Psoas muscle (tissue), 8 donors: ENCODE measurements around the gene ZGRF1. TPM values are rescaled to one million over a fixed set of nuclear protein-coding genes. Genes with fewer than 3 reads are reported as not detected.
"Not testable (repeated sequence)": the region's sequence is repeated elsewhere in the genome, so short reads cannot be mapped to it uniquely, and the experiment has no call there.

ENCODE experiments used
- ATAC-seq, 4 donors: fragments of 200-7000 bp; cut with Tn5 transposase; one replicate each; pipeline ENCODE4 v1.9.1; 2020; ENCODE audit warnings: moderate library complexity in 3 of 4, mild to moderate bottlenecking in 2 of 4
- DNase-seq, 2 donors: peaks; one replicate each; pipeline ENCODE4 v3.0.0-alpha.2; 2020
- H3K27ac ChIP-seq: fragments of 200-600 bp; one replicate; pipeline ENCODE4 v1.8.0; 2022
- H3K27me3 ChIP-seq, 3 donors: fragments of 200-600 bp in 1 of 3; one replicate each; pipeline versions ENCODE4 v1.6.1 to v1.8.0; 2013 to 2022; ENCODE audit warnings: low read length in 2 of 3, mild to moderate bottlenecking in 2 of 3, moderate library complexity in 1 of 3; ENCODE audit not compliant: insufficient read depth in 3 of 3
- H3K36me3 ChIP-seq, 2 donors: fragments of 200-600 bp in 1 of 2; one replicate each; pipeline versions ENCODE4 v1.6.1 to v1.8.0; 2013 to 2022; ENCODE audit warnings: low read depth in 1 of 2, mild to moderate bottlenecking in 1 of 2, moderate library complexity in 1 of 2; ENCODE audit not compliant: insufficient read depth in 1 of 2
- H3K4me1 ChIP-seq: fragments of 200-600 bp; one replicate; pipeline ENCODE4 v1.8.0; 2022
- H3K4me3 ChIP-seq: fragments of 200-600 bp; one replicate; pipeline ENCODE4 v1.8.0; 2022; ENCODE audit warnings: mild to moderate bottlenecking
- H3K9me3 ChIP-seq: fragments of 200-600 bp; one replicate; pipeline ENCODE4 v1.8.0; 2022
- WGBS, 3 donors: extraction: QIAGEN DNeasy Blood & Tissue Kit; methylation state at CpG; one replicate each; pipeline versions ENCODE4 v1.1.6 to v1.1.7; 2013; 5-methylcytosine and 5-hydroxymethylcytosine counted together
- intact Hi-C, 2 donors: fragments of 100-400 bp; cut with DNase I; formaldehyde crosslinking; loops; one replicate each; pipeline versions ENCODE4 v1.11.0 to v1.14.2; 2022
- polyA plus RNA-seq, 3 donors: library from polyadenylated mRNA; stranded (reverse); fragments of 200-250 nt; gene quantifications; one replicate each; pipeline ENCODE4 v1.2.3, GENCODE V29; 2013
- total RNA-seq, 4 donors: library from RNA; stranded (reverse); fragmentation: NEBNext Ultra II Directional in 2 of 4; extraction: Animal tissue kit (Norgen Biotek cat#: 25700) in 2 of 4; gene quantifications; one replicate each; pipeline versions ENCODE4 v1.2.1 to v1.2.4, GENCODE V29; 2021 to 2023
- TF ChIP-seq, protein P1 (sequence below): fragments of 200-600 bp; IDR thresholded peaks from one replicate; pipeline ENCODE4 v1.8.0; 2022; ENCODE audit warnings: antibody characterized with exemption
- donor health status: healthy with polysubstance abuse.
- donor health status: DM: no; HTN: no; CAD: no; lungs with moderate emphysema.
- donor health status: Bipolar disorder and iron deficiency.
- donor health status: healthy.
- donor health status: DM: yes; HTN: yes; CAD: no.
- donor health status: DM: no; HTN: no; CAD: no.
- donor health status: DM: no; HTN: no; CAD: no.
- donor health status: DM: yes; HTN: yes; CAD: no.

ZGRF1 gene
- total and polyA plus RNA-seq, 7 donors = 0.79 to 2.0 (median 1.3) TPM

DNA sequence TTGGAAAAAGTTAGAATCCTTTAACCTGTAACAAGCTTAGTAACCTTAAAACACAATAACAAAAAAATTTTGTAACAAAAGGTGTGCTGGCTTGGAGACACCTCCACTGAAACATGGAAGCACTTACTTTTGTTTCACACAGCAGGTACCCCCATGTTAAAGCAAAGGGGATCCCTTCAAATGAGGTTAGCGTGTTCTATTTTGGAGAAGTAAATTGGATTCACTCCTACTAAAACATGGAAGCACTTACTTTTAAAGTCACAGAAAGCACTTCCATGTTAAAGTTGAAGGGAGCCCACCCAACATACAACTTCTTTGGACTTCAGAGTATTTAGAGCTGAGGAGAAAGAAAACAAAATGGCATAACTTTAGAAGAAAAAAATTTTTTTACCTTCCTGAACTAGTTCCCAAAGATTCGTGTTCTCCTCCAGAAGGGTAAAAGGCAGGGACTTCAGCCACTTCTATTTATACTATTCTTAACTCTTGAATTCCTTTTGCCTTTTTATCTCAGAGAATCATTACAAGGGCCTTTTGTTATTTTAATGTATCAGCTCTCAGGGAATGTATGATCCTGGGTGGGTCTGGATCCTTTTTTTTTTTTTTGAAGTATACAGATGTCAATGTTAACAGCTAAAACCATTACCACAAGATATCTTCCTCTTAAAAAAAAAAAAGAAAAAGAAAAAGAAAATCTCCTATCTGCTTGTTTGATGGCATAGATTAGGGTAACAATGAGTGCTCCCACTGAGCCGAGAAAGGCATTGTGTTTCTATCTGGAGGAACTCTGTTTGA, 11.8 kb upstream of the ZGRF1 start:
- Histone ChIP-seq H3K36me3 (peaks cover 8 to 91% of the 10 kb centered on the region in 2 donors), H3K4me1 (no peaks in the 10 kb centered on the region), H3K4me3 (no peak overlapping the region), H3K9me3 (no peaks in the 10 kb centered on the region), H3K27ac (no peak overlapping the region), H3K27me3 (no peaks in the 10 kb centered on the region)
- TF ChIP-seq, protein P1, sequence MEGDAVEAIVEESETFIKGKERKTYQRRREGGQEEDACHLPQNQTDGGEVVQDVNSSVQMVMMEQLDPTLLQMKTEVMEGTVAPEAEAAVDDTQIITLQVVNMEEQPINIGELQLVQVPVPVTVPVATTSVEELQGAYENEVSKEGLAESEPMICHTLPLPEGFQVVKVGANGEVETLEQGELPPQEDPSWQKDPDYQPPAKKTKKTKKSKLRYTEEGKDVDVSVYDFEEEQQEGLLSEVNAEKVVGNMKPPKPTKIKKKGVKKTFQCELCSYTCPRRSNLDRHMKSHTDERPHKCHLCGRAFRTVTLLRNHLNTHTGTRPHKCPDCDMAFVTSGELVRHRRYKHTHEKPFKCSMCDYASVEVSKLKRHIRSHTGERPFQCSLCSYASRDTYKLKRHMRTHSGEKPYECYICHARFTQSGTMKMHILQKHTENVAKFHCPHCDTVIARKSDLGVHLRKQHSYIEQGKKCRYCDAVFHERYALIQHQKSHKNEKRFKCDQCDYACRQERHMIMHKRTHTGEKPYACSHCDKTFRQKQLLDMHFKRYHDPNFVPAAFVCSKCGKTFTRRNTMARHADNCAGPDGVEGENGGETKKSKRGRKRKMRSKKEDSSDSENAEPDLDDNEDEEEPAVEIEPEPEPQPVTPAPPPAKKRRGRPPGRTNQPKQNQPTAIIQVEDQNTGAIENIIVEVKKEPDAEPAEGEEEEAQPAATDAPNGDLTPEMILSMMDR = no peak
- intact Hi-C loops = no loop called here
- ATAC-seq = no peak
- DNase-seq = no peak
- WGBS, 3 donors = 64 to 66% (median 65%) methylated on average over 3 of the region's 3 CpGs

- Histone ChIP-seq H3K27me3 (no peaks in the 10 kb centered on the region), H3K9me3 (no peaks in the 10 kb centered on the region), H3K4me1 (peaks cover under 1% of the 10 kb centered on the region), H3K27ac (no peak overlapping the region), H3K4me3 (no peak overlapping the region), H3K36me3 (peaks cover 8 to 84% of the 10 kb centered on the region in 2 donors)
- ATAC-seq (no peak), DNase-seq (no peak)
- TF ChIP-seq, protein P1 = no peak
- 44 to 80% (median 51%) methylated on average over 3 of the region's 3 CpGs for WGBS, 3 donors
- intact Hi-C loops = no loop called here
Observed at GRCh38 chr4:112647785-112648184, 11.1 kb upstream of the ZGRF1 start.

DNA sequence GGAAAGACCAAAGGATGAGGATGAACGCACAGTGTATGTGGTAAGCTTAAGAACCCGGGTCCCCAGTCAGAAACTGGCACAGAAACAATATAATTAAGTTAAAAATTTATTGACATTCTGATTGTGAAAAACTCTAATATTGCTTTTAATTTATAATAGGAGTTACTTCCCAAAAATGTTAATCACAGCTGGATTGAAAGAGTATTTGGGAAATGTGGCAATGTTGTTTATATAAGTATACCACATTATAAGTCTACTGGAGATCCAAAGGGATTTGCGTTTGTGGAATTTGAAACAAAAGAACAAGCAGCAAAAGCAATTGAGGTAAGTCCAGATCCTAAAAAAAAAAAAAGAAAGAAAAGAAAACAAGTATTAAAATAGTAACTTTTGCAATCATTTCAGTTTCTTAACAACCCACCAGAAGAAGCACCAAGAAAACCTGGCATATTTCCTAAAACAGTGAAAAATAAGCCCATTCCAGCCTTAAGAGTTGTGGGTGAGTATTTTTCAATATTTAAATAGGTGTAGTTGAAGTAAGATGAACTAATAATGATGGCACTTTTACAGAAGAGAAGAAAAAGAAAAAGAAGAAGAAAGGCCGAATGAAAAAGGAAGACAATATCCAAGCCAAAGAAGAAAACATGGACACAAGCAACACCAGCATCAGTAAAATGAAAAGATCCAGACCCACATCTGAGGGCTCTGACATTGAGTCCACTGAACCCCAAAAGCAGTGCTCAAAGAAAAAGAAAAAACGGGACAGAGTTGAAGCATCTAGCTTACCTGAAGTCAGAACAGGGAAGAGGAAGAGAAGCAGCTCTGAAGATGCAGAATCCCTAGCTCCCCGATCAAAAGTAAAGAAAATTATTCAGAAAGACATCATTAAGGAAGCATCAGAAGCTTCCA, 10.2 kb upstream of the ZGRF1 start:
- Histone ChIP-seq H3K9me3 (no peaks in the 10 kb centered on the region), H3K4me1 (peaks cover 7% of the 10 kb centered on the region), H3K36me3 (peaks cover 10 to 75% of the 10 kb centered on the region in 2 donors), H3K4me3 (no peak overlapping the region), H3K27me3 (no peaks in the 10 kb centered on the region), H3K27ac (no peak overlapping the region)
- ATAC-seq (no peak), DNase-seq (no peak)
- TF ChIP-seq, protein P1 = no peak
- 68 to 72% (median 70%) methylated on average over 6 of the region's 6 CpGs for WGBS, 3 donors
- intact Hi-C loops = no loop called here

DNA sequence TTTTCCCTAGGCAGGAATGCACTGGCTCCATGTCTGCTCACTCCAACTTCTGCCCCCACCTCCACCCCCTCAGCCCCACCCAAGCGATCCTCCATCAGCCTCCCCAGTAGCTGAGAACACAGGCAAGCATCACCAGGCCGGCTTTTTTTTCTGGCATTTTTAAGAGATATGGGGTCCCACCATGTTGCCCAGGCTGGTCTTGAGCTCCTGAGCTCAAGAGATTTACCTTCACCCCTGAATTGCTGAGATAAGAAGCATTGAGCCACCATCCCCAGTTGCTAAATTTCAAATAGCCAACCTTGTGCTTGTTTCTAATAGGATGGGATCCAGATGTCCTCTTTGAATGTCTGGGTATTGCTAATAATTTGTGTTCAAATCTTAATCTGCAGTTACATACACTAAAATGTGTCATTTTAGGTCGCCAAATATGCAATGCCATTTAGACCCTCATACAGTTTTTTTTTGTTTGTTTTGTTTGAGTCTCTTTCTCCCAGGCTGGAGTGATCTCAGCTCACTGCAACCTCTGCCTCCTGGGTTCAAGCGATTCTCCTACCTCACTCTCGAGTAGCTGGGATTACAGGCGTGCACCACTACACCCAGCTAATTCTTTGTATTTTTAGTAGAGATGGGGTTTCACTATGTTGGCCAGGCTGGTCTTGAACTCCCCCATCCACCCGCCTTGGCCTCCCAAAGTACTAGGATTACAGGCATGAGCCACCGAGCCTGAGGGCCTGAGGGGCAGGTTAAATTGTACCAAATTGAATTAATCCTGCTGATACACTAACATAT, 9.0 kb upstream of the ZGRF1 start:
- Histone ChIP-seq H3K36me3 (peaks cover 10 to 64% of the 10 kb centered on the region in 2 donors), H3K4me1 (peaks cover 12% of the 10 kb centered on the region), H3K27ac (no peak overlapping the region), H3K9me3 (no peaks in the 10 kb centered on the region), H3K27me3 (no peaks in the 10 kb centered on the region), H3K4me3 (no peak overlapping the region)
- TF ChIP-seq, protein P1 = no peak
- ATAC-seq (no peak), DNase-seq (no peak)
- WGBS, 3 donors = 71 to 72% (median 72%) methylated on average over 8 of the region's 8 CpGs
- intact Hi-C loops = no loop called here

DNA sequence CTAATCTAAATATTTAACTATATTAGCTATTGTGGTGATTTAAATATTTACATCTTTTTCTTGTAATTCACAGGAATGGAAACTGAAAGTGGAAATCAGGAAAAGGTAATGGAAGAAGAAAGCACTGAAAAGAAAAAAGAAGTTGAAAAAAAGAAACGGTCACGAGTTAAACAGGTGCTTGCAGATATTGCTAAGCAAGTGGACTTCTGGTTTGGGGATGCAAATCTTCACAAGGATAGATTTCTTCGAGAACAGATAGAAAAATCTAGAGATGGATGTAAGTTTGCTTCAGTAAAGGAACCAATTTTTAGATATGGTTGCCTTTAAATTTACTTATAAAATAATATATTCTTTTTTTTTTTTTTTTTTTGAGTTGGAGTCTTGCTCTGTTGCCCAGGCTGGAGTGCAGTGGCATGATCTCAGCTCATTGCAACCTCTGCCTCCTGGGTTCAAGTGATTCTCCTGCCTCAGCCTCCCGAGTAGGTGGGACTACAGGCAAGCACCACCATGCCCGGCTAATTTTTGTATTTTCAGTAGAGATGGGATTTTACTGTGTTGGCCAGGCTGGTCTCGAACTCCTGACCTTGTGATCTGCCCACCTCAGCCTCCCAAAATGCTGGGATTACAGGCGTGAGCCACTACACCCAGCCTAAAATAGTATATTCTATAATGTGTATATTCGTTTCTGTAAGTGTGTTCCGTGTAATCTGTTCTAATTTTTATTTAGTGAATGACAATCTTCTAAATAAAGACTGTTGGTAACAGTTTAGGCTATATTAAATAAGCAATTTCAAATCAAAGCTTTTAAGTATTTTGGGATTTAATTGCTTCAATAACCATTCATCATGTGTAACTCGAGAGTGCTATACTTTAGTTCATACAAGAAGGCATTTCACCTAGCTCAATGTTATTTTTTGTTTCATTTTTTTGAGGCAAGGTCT, 8.2 kb upstream of the ZGRF1 start:
- ATAC-seq, H3K27me3 ChIP-seq, DNase-seq, intact Hi-C loops, H3K4me3 ChIP-seq, H3K27ac ChIP-seq, H3K9me3 ChIP-seq: not testable (repeated sequence)
- H3K36me3 ChIP-seq = peaks cover 10 to 60% of the 10 kb centered on the region in 2 donors
- H3K4me1 ChIP-seq = peaks cover 12% of the 10 kb centered on the region
- 89 to 91% (median 89%) methylated on average over 10 of the region's 10 CpGs for WGBS, 3 donors
